MG63 (cell line): ENCODE data around the gene B4GALNT1. TPM values are rescaled to one million over a fixed set of nuclear protein-coding genes. Genes with fewer than 3 reads are reported as not detected.

Source experiments
- DNase-seq: peaks from one replicate; pipeline ENCODE4 v3.0.0-alpha.2; 2020
- H3K27me3 ChIP-seq: fragments of 250-450 bp; sonication (Bioruptor Pico); 2 replicates; pipeline ENCODE4 v1.5.1; 2020; ENCODE audit warnings: mild to moderate bottlenecking, moderate library complexity
- H3K36me3 ChIP-seq: fragments of 250-450 bp; sonication (Bioruptor Pico); 2 replicates; pipeline ENCODE4 v1.5.1; 2020; ENCODE audit warnings: mild to moderate bottlenecking, moderate library complexity
- H3K4me3 ChIP-seq: fragments of 250-450 bp; sonication (Bioruptor Pico); 2 replicates; pipeline ENCODE4 v1.5.1; 2020; ENCODE audit warnings: mild to moderate bottlenecking, moderate library complexity
- H3K9me3 ChIP-seq: fragments of 250-450 bp; sonication (Bioruptor Pico); 2 replicates; pipeline ENCODE4 v1.5.1; 2020; ENCODE audit warnings: mild to moderate bottlenecking, moderate library complexity
- total RNA-seq: library from RNA; depleted of rRNA; stranded (reverse); fragments of >200 nt; shearing (Covaris generic); gene quantifications from 2 replicates; pipeline ENCODE4 v1.2.3, GENCODE V29; 2014; ENCODE audit warnings: low replicate concordance

The B4GALNT1 gene
- total RNA-seq, 1 experiment from 2014 or later, result 8.9 TPM

DNA sequence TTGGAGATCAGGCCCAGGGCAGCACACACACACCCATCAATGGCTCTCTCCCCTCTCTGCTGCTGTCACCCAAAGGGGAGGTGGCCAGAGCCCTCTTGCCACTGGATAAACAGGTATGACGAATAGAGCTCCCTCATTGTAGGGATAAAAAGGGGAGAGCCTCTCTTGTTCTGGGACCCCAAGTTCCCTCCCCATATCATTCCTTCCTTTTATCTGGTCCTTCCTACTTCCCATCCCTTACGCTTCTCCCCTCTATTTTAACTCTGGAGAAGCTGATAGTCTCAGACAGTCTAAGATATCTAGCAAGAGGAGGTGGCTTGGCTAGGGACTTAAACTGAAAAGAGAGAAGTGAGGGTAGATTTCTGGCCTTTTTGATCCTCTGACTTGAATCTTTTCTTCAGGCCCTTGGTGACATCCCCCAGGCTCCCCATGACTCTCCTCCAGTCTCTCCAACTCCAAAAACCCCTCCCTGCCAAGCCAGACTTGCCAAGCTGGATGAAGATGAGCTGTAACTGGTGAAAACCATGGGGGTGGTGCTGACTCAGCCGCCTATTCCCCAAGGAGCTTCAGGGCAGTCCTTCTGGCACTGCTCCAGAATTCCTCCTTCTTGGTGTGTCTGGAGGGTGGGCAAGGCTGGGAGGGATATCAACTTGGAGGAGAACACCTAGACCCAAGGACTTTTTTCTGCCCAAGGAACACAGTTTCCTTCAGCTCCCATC is 16.5 kb downstream of the B4GALNT1 start:
- DNase-seq, result peak; percentile 78

GRCh38 chr12:57615637-57616036 is 17.4 kb downstream of the B4GALNT1 start:
- no peak overlapping the region for H3K4me3 ChIP-seq
- no peaks in the 10 kb centered on the region for H3K27me3 ChIP-seq
- DNase-seq, result no peak
- H3K9me3 ChIP-seq, result no peaks in the 10 kb centered on the region
- H3K36me3 ChIP-seq, result peaks cover 4% of the 10 kb centered on the region; the same call in 1 of the 2 replicates

More for the DNA sequence above, 16.5 kb downstream of the B4GALNT1 start:
- Histone ChIP-seq H3K36me3 (peaks cover 4% of the 10 kb centered on the region; the same call in 1 of the 2 replicates), H3K27me3 (no peaks in the 10 kb centered on the region), H3K4me3 (no peak overlapping the region), H3K9me3 (no peaks in the 10 kb centered on the region)

GRCh38 chr12:57614948-57615500 is 18.0 kb downstream of the B4GALNT1 start:
- no peaks in the 10 kb centered on the region for H3K27me3 ChIP-seq
- H3K4me3 ChIP-seq, result no peak overlapping the region
- no peak for DNase-seq
- H3K9me3 ChIP-seq, result no peaks in the 10 kb centered on the region
- peaks cover 4% of the 10 kb centered on the region; the same call in 1 of the 2 replicates for H3K36me3 ChIP-seq

DNA sequence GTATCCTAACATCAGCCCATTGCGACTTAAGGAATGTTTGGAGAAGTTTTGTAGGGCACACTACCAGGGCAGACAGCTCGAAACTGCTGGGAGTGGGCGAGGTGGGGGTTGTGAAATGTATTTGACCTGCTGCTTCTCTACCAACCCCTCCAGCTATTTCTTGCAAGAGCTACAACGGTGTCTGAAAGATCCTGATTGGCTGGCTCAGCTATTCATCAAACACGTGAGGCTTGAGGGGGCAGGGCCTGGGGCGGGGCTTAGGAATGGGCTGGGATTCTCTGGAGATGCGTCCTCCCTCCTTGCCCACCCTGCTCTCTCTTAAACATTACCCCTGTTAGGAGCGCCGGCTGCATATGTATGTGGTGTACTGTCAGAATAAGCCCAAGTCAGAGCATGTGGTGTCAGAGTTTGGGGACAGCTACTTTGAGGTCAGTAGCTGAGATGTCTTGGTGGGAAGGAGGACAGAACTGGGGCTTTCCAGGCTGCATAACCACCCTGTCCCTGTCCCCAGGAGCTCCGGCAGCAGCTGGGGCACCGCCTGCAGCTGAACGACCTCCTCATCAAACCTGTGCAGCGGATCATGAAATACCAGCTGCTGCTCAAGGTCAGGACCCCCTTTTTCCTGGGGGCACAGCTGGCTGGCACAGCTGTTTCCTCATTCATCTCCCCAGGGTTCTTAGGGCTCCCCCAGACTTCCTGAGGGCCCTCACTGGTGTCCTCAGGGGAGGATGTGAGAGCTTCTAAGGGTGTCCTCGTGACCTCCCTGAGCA is 18.6 kb downstream of the B4GALNT1 start:
- no peaks in the 10 kb centered on the region for H3K27me3 ChIP-seq

DNA sequence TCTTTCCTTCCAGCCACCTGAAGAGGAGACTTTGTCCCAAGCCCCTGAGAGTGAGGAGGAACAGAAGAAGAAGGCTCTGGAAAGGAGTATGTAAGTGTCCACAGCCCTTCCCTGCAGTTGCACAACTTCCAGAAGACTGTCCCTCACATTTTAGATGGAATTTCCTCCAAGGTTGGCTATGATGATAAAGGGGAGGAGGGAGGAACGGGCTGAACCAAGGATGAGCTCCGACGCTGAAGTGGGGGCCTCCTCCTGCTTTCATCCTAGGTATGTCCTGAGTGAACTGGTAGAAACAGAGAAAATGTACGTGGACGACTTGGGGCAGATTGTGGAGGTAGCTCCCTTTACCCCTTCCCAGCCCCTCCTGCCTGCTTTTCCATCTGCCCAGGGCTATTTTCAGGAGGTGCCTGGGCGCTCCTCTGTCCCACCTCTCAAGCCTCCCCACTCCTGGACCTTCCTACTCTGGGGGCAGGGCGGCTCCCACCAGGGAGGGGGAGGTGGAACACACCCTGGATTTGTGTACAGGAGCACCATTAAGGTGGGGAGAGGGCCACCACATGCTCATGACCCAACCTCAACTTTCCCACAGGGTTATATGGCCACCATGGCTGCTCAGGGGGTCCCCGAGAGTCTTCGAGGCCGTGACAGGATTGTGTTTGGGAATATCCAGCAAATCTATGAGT is 19.4 kb downstream of the B4GALNT1 start:
- Histone ChIP-seq H3K4me3 (no peak overlapping the region), H3K9me3 (no peaks in the 10 kb centered on the region), H3K27me3 (no peaks in the 10 kb centered on the region), H3K36me3 (peaks cover 4% of the 10 kb centered on the region; the same call in 1 of the 2 replicates)
- no peak for DNase-seq

More for the DNA sequence above, 18.6 kb downstream of the B4GALNT1 start:
- no peak for DNase-seq
- peaks cover 4% of the 10 kb centered on the region; the same call in 1 of the 2 replicates for H3K36me3 ChIP-seq
- no peak overlapping the region for H3K4me3 ChIP-seq
- no peaks in the 10 kb centered on the region for H3K9me3 ChIP-seq

DNA sequence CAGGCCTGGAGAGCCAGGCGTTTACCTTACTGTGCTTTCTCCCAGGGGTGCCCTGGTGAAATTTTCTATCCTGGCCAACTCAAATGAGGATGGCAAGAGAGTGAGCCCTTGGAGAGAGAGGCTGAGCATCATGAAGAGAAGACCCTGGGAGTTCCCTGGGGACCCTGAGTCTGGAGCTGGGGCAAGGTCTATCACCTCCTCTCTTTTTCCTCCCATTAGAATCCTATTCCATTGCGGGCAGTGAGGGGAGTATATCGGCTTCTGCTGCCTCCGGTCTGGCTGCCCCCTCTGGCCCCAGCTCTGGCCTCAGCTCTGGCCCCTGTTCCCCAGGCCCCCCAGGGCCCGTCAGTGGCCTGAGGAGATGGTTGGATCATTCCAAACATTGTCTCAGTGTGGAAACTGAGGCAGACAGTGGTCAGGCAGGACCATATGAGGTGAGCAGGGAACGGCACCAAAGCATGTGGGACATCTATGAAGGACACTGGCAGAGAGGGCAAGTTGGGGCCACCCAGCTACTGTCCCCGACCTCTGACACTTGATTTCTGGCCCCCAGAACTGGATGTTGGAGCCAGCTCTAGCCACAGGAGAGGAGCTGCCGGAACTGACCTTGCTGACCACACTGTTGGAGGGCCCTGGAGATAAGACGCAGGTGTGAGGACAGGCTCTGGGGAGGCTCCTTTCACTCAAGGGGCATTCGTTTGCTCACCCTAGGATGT is 20.1 kb downstream of the B4GALNT1 start:
- no peaks in the 10 kb centered on the region for H3K27me3 ChIP-seq
- no peaks in the 10 kb centered on the region for H3K9me3 ChIP-seq
- peaks cover 4% of the 10 kb centered on the region; the same call in 1 of the 2 replicates for H3K36me3 ChIP-seq
- DNase-seq, result no peak
- no peak overlapping the region for H3K4me3 ChIP-seq

GRCh38 chr12:57611827-57612710 is 20.9 kb downstream of the B4GALNT1 start:
- no peaks in the 10 kb centered on the region for H3K27me3 ChIP-seq
- H3K9me3 ChIP-seq, result no peaks in the 10 kb centered on the region
- peaks cover 4% of the 10 kb centered on the region; the same call in 1 of the 2 replicates for H3K36me3 ChIP-seq
- H3K4me3 ChIP-seq, result peak overlapping the region; percentile 81
- DNase-seq, result no peak

GRCh38 chr12:57611108-57611826 is 21.7 kb downstream of the B4GALNT1 start, which contains the start of gene ARHGEF25:
TSS of gene ARHGEF25 (plus strand) at chr12:57611435. CDS start at chr12:57611895, 460 bp downstream.
- Histone ChIP-seq H3K9me3 (no peaks in the 10 kb centered on the region), H3K27me3 (no peaks in the 10 kb centered on the region), H3K36me3 (peaks cover 3% of the 10 kb centered on the region; the same call in 1 of the 2 replicates), H3K4me3 (peak within 1 kb of the TSS; percentile 81)
- peak; percentile 75 for DNase-seq

- H3K4me3 ChIP-seq, result peak overlapping the region; percentile 81
- H3K27me3 ChIP-seq, result no peaks in the 10 kb centered on the region
- H3K9me3 ChIP-seq, result no peaks in the 10 kb centered on the region
- no peak for DNase-seq
- peaks cover 3% of the 10 kb centered on the region; the same call in 1 of the 2 replicates for H3K36me3 ChIP-seq
These were observed 22.4 kb downstream of the B4GALNT1 start for GRCh38 chr12:57610554-57611107.

- peaks cover under 1% of the 10 kb centered on the region; the same call in 1 of the 2 replicates for H3K36me3 ChIP-seq
- no peak for DNase-seq
- H3K9me3 ChIP-seq, result no peaks in the 10 kb centered on the region
- H3K27me3 ChIP-seq, result no peaks in the 10 kb centered on the region
- H3K4me3 ChIP-seq, result no peak overlapping the region
These were observed 23.0 kb downstream of the B4GALNT1 start for GRCh38 chr12:57609781-57610553.

DNA sequence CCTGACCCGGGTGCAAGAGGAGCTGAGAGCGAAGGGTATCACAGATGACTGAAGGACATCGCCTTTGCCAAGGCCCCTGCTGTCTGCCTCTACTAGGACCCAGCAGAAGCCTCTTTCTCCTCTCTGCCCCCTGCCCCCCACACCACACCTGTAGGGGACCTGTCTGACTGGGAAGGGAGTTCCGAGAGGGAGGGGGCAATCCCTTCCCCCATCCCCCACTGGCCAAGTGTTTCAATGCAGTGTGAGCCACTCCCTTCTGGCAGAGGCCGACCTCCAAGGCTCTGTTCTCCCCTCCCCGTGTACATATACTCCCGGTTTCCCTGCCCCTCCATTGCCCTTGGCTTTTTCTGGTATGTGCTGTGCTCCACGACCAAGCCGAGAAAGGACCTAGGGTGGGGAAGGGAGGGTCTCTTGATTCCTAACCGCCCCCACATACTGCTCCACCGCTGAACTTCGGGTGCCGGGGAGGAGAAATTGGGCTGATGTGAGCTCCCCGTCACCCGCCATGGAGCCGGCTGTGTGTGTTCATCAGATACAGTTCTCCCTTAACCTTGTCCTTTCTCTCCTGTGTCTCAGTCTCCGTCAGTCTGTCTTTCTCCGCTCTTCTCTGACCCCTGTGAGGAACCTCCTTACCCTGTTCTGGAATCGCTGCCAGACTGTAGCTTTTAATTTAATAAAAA is 23.8 kb downstream of the B4GALNT1 start:
- no peak for DNase-seq
- Histone ChIP-seq H3K4me3 (no peak overlapping the region), H3K27me3 (no peaks in the 10 kb centered on the region), H3K9me3 (no peaks in the 10 kb centered on the region), H3K36me3 (no peaks in the 10 kb centered on the region)

GRCh38 chr12:57607958-57608663 is 24.9 kb downstream of the B4GALNT1 start:
- Histone ChIP-seq H3K36me3 (no peaks in the 10 kb centered on the region), H3K9me3 (no peaks in the 10 kb centered on the region), H3K27me3 (no peaks in the 10 kb centered on the region), H3K4me3 (no peak overlapping the region)
- no peak for DNase-seq

- Histone ChIP-seq H3K36me3 (no peaks in the 10 kb centered on the region), H3K4me3 (no peak overlapping the region), H3K27me3 (no peaks in the 10 kb centered on the region), H3K9me3 (no peaks in the 10 kb centered on the region)
- DNase-seq, result no peak
These were observed 26.2 kb downstream of the B4GALNT1 start for GRCh38 chr12:57606821-57607220.
